ENCODE data around the gene CDHR1. TPM values are rescaled to one million over a fixed set of nuclear protein-coding genes. Genes with fewer than 3 reads are reported as not detected.

The CDHR1 gene
- total RNA-seq, 1 experiment from 2014 or later: 6.6 TPM

GRCh38 chr10:84193846-84194423 lies 402 bp upstream of the CDHR1 start:
- H3K9me3 ChIP-seq (ENCODE audit: control insufficient read depth, low read depth, low read length): no peaks in the 10 kb centered on the region
- H2BK20ac ChIP-seq (ENCODE audit: low read depth, low read length, poor library complexity, severe bottlenecking): no peak overlapping the region
- H4K20me1 ChIP-seq (ENCODE audit: control insufficient read depth, insufficient read depth, insufficient read length): no peaks in the 10 kb centered on the region
- H2AFZ ChIP-seq (ENCODE audit: low read length): no peak overlapping the region
- H3T11ph ChIP-seq (ENCODE audit: low read length): no peak overlapping the region
- peaks cover 17% of the 10 kb centered on the region for H3K27me3 ChIP-seq (ENCODE audit: insufficient read depth, low read length)
- H4K8ac ChIP-seq (replicated peaks; ENCODE audit: insufficient read length, low read depth, low read length): no peak overlapping the region
- DNase-seq: no peak
- no peak overlapping the region for H3K9ac ChIP-seq (ENCODE audit: extremely low read depth, insufficient read length, low read length)
- no peaks in the 10 kb centered on the region for H3K79me2 ChIP-seq (ENCODE audit: insufficient read depth, low read length)
- H3K4ac ChIP-seq (ENCODE audit: low read depth, low read length): no peak overlapping the region
- H3K9me3 Mint-ChIP-seq: no peaks in the 10 kb centered on the region; a peak in 1 of 5 replicates
- no peak overlapping the region for H3K14ac ChIP-seq (ENCODE audit: insufficient read depth, low read length)
- H3K4me1 ChIP-seq (ENCODE audit: insufficient read depth, low read length): no peaks in the 10 kb centered on the region; the same call in 1 of the 2 replicates
- H3K4me3 Mint-ChIP-seq: peak overlapping the region; percentile 64 to 82
- no peak overlapping the region for H4K91ac ChIP-seq (ENCODE audit: insufficient read length, low read depth, low read length)
- no peak overlapping the region for H4K5ac ChIP-seq (ENCODE audit: insufficient read length, low read depth, low read length)
- TF ChIP-seq, protein P1, sequence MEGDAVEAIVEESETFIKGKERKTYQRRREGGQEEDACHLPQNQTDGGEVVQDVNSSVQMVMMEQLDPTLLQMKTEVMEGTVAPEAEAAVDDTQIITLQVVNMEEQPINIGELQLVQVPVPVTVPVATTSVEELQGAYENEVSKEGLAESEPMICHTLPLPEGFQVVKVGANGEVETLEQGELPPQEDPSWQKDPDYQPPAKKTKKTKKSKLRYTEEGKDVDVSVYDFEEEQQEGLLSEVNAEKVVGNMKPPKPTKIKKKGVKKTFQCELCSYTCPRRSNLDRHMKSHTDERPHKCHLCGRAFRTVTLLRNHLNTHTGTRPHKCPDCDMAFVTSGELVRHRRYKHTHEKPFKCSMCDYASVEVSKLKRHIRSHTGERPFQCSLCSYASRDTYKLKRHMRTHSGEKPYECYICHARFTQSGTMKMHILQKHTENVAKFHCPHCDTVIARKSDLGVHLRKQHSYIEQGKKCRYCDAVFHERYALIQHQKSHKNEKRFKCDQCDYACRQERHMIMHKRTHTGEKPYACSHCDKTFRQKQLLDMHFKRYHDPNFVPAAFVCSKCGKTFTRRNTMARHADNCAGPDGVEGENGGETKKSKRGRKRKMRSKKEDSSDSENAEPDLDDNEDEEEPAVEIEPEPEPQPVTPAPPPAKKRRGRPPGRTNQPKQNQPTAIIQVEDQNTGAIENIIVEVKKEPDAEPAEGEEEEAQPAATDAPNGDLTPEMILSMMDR (conservative IDR thresholded peaks at IDR 0.05): no peak
- no peak overlapping the region for H3K18ac ChIP-seq (ENCODE audit: insufficient read length, low read depth, low read length)
- H3K4me1 Mint-ChIP-seq: peaks cover 7 to 9% of the 10 kb centered on the region in 2 experiments
- H3K27ac ChIP-seq (ENCODE audit: insufficient read length, low read depth, low read length): no peak overlapping the region
- H3K56ac ChIP-seq (ENCODE audit: insufficient read length, low read depth, low read length): no peak overlapping the region
- H3K4me2 ChIP-seq (ENCODE audit: insufficient read depth, insufficient read length, low read length): peak overlapping the region; percentile 75
- no peak overlapping the region for H2BK5ac ChIP-seq (ENCODE audit: insufficient read length, low read length)
- no peak overlapping the region for H2AK5ac ChIP-seq (ENCODE audit: insufficient read length, low read length)
- no CpG with 5 or more reads among the region's 5 CpGs for WGBS (ENCODE audit: extremely low coverage, insufficient read length, low lambda C conversion rate)
- peaks cover 0 to 2% (median 0%) of the 10 kb centered on the region in 3 experiments; a peak in 3 of 7 replicates for H3K36me3 Mint-ChIP-seq (ENCODE audit: insufficient read depth in 1 of 3, low read depth in 3 of 3)
- peaks cover 12% of the 10 kb centered on the region for H3K23me2 ChIP-seq (ENCODE audit: insufficient read length, low read depth, low read length, poor library complexity, severe bottlenecking)
- no peak overlapping the region for H2BK120ac ChIP-seq (ENCODE audit: low read depth, low read length, poor library complexity, severe bottlenecking)
- H3K23ac ChIP-seq (ENCODE audit: insufficient read length, low read depth, low read length): no peak overlapping the region
- no peak overlapping the region for H2BK15ac ChIP-seq (ENCODE audit: low read depth, low read length)
- H3K79me1 ChIP-seq (ENCODE audit: insufficient read depth, low read depth, low read length, poor library complexity, severe bottlenecking): no peaks in the 10 kb centered on the region
- peaks cover 64% of the 10 kb centered on the region for H3K27me3 Mint-ChIP-seq (ENCODE audit: low read depth)
- H2BK12ac ChIP-seq (ENCODE audit: insufficient read length, low read depth, low read length): no peak overlapping the region
- H3K27ac Mint-ChIP-seq: no peak overlapping the region; a peak in 1 of 7 replicates

All from H9 (cell line).